Glutamatergic neuron (in vitro differentiated cells): Measurements from ENCODE around the gene RET. TPM values are rescaled to one million over a fixed set of nuclear protein-coding genes. Genes with fewer than 3 reads are reported as not detected.

Source experiments
- DNase-seq: peaks from one replicate; pipeline ENCODE4 v3.0.0; 2022
- H3K27ac Mint-ChIP-seq: one replicate; pipeline ENCODE4 v1.8.0; 2020; ENCODE audit warnings: mild to moderate bottlenecking, mixed read lengths, inconsistent platforms; ENCODE audit not compliant: unreplicated experiment
- H3K27me3 Mint-ChIP-seq: one replicate; pipeline ENCODE4 v1.8.0; 2020; ENCODE audit warnings: mild to moderate bottlenecking, moderate library complexity, mixed read lengths, inconsistent platforms; ENCODE audit not compliant: unreplicated experiment
- H3K36me3 Mint-ChIP-seq: one replicate; pipeline ENCODE4 v1.8.0; 2020; ENCODE audit warnings: mild to moderate bottlenecking, mixed read lengths, inconsistent platforms; ENCODE audit not compliant: unreplicated experiment
- H3K4me1 Mint-ChIP-seq: one replicate; pipeline ENCODE4 v1.8.0; 2020; ENCODE audit warnings: mild to moderate bottlenecking, low read depth, mixed read lengths, inconsistent platforms; ENCODE audit not compliant: unreplicated experiment
- H3K4me3 Mint-ChIP-seq: one replicate; pipeline ENCODE4 v1.8.0; 2020; ENCODE audit warnings: mild to moderate bottlenecking, mixed read lengths, inconsistent platforms; ENCODE audit not compliant: unreplicated experiment
- H3K9me3 Mint-ChIP-seq: one replicate; pipeline ENCODE4 v1.8.0; 2020; ENCODE audit warnings: mild to moderate bottlenecking, moderate library complexity, mixed read lengths, inconsistent platforms; ENCODE audit not compliant: unreplicated experiment
- CTCF ChIP-seq: fragments of 200-600 bp; sonication (generic); IDR thresholded peaks from one replicate; pipeline ENCODE4 v1.5.0; 2021; ENCODE audit not compliant: partially characterized antibody, unreplicated experiment
- total RNA-seq: library from RNA; stranded (reverse); fragmentation: NEBNext Ultra II Directional; extraction: Animal tissue kit (Norgen Biotek cat#: 25700); gene quantifications from one replicate; pipeline ENCODE4 v1.2.1, GENCODE V29; 2021; ENCODE audit not compliant: unreplicated experiment

The RET gene
- total RNA-seq, 1 donor from 2014 or later = 34.7 TPM

DNA sequence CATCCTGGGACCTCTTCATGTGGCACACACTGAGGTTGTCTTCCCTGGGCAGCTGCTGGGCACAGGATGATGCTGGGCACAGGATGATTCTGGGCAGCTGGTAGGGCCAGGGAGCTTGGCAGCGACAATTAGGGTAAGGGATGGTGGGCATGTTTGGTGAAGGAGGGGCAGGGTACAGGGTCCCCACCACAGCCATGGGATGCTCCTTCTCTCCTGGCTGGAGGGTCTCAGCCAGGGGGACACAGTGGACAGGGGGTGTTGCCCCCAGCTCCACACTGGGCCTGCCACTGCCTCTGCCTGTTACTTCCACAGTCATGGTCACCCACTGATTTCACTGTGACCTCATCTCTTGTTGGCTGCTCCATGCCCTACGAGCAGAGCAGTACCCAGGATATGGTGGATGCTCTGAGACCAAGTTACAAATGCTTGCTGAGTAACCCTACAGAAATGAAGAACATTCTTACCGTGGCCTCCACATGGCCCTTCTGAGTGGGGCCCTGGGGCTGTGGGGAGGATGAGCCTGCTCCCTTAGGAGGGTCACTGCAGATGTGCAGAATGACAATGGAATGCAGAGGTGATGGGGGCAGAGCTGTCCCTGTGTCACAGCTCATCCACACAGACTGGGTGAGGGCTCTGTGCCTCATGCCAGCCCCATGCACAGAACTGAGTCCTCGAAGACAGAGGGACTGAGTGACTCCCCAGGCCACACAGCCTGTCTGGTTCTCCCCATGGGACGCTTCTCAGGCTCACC lies 28.4 kb upstream of the RET start:
- Mint-ChIP-seq H3K36me3 (no peaks in the 10 kb centered on the region), H3K4me1 (peaks cover 6% of the 10 kb centered on the region), H3K4me3 (no peak overlapping the region), H3K9me3 (peaks cover 7% of the 10 kb centered on the region), H3K27me3 (no peaks in the 10 kb centered on the region), H3K27ac (no peak overlapping the region)
- TF ChIP-seq CTCF = no peak
- peak; percentile 5 for DNase-seq

DNA sequence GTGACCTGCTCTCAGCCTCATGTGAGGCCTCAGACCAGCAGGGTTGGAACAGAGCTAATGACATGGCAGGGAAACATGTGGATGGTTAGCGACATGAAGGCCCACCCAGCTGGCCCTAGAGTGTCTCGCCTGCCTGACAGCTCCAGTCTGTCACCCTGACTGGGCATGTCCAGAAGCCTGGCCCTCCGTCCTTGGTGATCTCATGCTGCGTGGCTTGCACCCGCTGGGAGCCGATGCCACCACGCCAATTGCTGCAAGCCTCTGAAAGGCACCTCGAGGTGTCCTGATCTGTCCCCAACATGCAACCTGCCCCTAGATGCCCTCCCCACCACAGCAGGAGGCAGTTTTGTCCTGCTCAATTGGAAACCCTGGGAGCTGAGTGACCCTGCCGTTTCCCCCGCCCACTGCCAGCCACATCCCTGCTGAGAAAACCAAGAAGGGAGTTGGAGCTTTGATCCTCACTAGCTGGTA lies 27.8 kb upstream of the RET start:
- H3K9me3 Mint-ChIP-seq = peaks cover 10% of the 10 kb centered on the region
- no peak for TF ChIP-seq CTCF
- peak; percentile 11 for DNase-seq
- H3K4me1 Mint-ChIP-seq = peaks cover 8% of the 10 kb centered on the region
- H3K36me3 Mint-ChIP-seq = no peaks in the 10 kb centered on the region
- H3K4me3 Mint-ChIP-seq = no peak overlapping the region
- H3K27me3 Mint-ChIP-seq = peaks cover 2% of the 10 kb centered on the region
- no peak overlapping the region for H3K27ac Mint-ChIP-seq

DNA sequence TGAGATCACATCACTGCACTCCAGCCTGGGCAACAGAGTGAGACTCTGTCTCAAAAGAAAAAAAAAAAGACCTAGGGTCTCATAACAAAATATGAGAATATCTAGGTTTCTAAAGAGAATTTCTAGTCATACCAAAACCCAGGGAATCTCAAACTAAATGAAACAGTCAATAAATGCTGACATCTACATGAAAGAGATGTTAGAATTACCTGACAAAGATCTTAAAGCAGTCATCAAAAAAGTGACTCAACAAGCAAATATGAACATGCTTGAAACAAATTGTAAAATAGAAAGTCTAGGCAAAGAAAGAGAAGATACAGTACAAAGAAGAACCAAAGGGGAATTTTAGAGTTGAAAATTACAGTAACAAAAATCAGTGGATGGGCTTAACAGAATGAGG lies 26.9 kb upstream of the RET start:
- H3K9me3 Mint-ChIP-seq = peaks cover 10% of the 10 kb centered on the region
- TF ChIP-seq CTCF = no peak
- H3K4me3 Mint-ChIP-seq = no peak overlapping the region
- no peak overlapping the region for H3K27ac Mint-ChIP-seq
- no peaks in the 10 kb centered on the region for H3K36me3 Mint-ChIP-seq
- peaks cover 9% of the 10 kb centered on the region for H3K4me1 Mint-ChIP-seq
- DNase-seq = no peak
- H3K27me3 Mint-ChIP-seq = peaks cover 2% of the 10 kb centered on the region

- H3K36me3 Mint-ChIP-seq = no peaks in the 10 kb centered on the region
- peak; percentile 30 for DNase-seq
- peaks cover 7% of the 10 kb centered on the region for H3K9me3 Mint-ChIP-seq
- H3K27me3 Mint-ChIP-seq = peaks cover 9% of the 10 kb centered on the region
- H3K4me3 Mint-ChIP-seq = no peak overlapping the region
- H3K4me1 Mint-ChIP-seq = peaks cover 9% of the 10 kb centered on the region
- H3K27ac Mint-ChIP-seq = peak overlapping the region; percentile 74
- TF ChIP-seq CTCF = no peak
These were observed 23.0 kb upstream of the RET start for GRCh38 chr10:43053825-43054224.

DNA sequence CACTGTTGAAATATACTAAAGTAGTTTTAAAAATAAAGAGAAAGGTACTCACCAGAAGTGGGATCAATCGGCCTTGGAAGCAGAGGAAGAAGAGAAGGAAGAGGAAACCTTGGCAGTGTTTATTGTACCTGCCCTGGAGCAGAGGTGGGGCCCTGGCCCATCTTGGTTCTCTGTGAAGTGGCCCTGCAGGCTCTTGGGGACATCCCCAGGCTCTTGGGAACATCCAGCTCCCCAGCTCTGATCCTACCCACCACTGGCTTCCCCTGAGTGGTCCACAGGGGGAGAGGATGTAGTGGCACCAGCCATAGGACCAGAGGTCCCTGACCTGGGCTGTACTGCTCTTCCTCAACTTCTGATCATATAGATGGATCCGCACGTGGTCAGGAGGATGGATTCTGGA lies 22.3 kb upstream of the RET start:
- H3K4me1 Mint-ChIP-seq = peaks cover 9% of the 10 kb centered on the region
- no peak overlapping the region for H3K27ac Mint-ChIP-seq
- no peaks in the 10 kb centered on the region for H3K36me3 Mint-ChIP-seq
- peaks cover 7% of the 10 kb centered on the region for H3K9me3 Mint-ChIP-seq
- DNase-seq = no peak
- H3K27me3 Mint-ChIP-seq = peaks cover 9% of the 10 kb centered on the region
- no peak for TF ChIP-seq CTCF
- no peak overlapping the region for H3K4me3 Mint-ChIP-seq
